ENCODE results near the gene KLF4.

Gene KLF4

GRCh38 chr9:107488375-107489143 is 1.0 kb downstream of the KLF4 start:
- in situ Hi-C loops (cut with MboI; ENCODE audit: low sequenced_read_pairs) = no loop called here

GRCh38 chr9:107487521-107488374 is 1.8 kb downstream of the KLF4 start:
- in situ Hi-C loops (cut with MboI; ENCODE audit: low sequenced_read_pairs) = no loop called here

GRCh38 chr9:107486674-107487520 is 2.7 kb downstream of the KLF4 start:
- in situ Hi-C loops (cut with MboI; ENCODE audit: low sequenced_read_pairs) = no loop called here

- in situ Hi-C loops (cut with MboI; ENCODE audit: low sequenced_read_pairs) = no loop called here
Observed at GRCh38 chr9:107485458-107486043, 4.0 kb downstream of the KLF4 start.

- in situ Hi-C loops (cut with MboI; ENCODE audit: low sequenced_read_pairs) = no loop called here
Observed at GRCh38 chr9:107484117-107484723, 5.3 kb downstream of the KLF4 start.

- in situ Hi-C loops (cut with MboI; ENCODE audit: low sequenced_read_pairs) = no loop called here
Observed at GRCh38 chr9:107483666-107484065, 5.9 kb downstream of the KLF4 start.

GRCh38 chr9:107481035-107481434 is 8.5 kb downstream of the KLF4 start:
- in situ Hi-C loops (cut with MboI; ENCODE audit: low sequenced_read_pairs) = no loop called here

GRCh38 chr9:107480386-107480789 is 9.2 kb downstream of the KLF4 start:
- in situ Hi-C loops (cut with MboI; ENCODE audit: low sequenced_read_pairs) = no loop called here

GRCh38 chr9:107478805-107479204 is 10.8 kb downstream of the KLF4 start:
- in situ Hi-C loops (cut with MboI; ENCODE audit: low sequenced_read_pairs) = no loop called here

GRCh38 chr9:107474124-107474523 is 15.4 kb downstream of the KLF4 start:
- in situ Hi-C loops (cut with MboI; ENCODE audit: low sequenced_read_pairs) = no loop called here

- in situ Hi-C loops (cut with MboI; ENCODE audit: low sequenced_read_pairs) = no loop called here
Observed at GRCh38 chr9:107472581-107473340, 16.8 kb downstream of the KLF4 start.

- in situ Hi-C loops (cut with MboI; ENCODE audit: low sequenced_read_pairs) = no loop called here
Observed at GRCh38 chr9:107471552-107471951, 18.0 kb downstream of the KLF4 start.

- in situ Hi-C loops (cut with MboI; ENCODE audit: low sequenced_read_pairs) = no loop called here
Observed at GRCh38 chr9:107467416-107467815, 22.2 kb downstream of the KLF4 start.

GRCh38 chr9:107466826-107467225 is 22.7 kb downstream of the KLF4 start:
- in situ Hi-C loops (cut with MboI; ENCODE audit: low sequenced_read_pairs) = no loop called here

- in situ Hi-C loops (cut with MboI; ENCODE audit: low sequenced_read_pairs) = no loop called here
Observed at GRCh38 chr9:107465467-107466451, 23.8 kb downstream of the KLF4 start.

- in situ Hi-C loops (cut with MboI; ENCODE audit: low sequenced_read_pairs) = no loop called here
Observed at GRCh38 chr9:107464516-107464915, 25.1 kb downstream of the KLF4 start.

GRCh38 chr9:107462691-107463090 is 26.9 kb downstream of the KLF4 start:
- in situ Hi-C loops (cut with MboI; ENCODE audit: low sequenced_read_pairs) = no loop called here

Measured in hTERT RPE-1 (cell line).